Heart left ventricle (tissue), 16 donors: ENCODE measurements around the gene MRNIP. TPM values are rescaled to one million over a fixed set of nuclear protein-coding genes. Genes with fewer than 3 reads are reported as not detected.

Source experiments
- ATAC-seq, 4 donors: fragments of 200-7000 bp; cut with Tn5 transposase; one replicate each; pipeline ENCODE4 v1.9.1; 2020 to 2022; ENCODE audit warnings: moderate library complexity in 4 of 4, mild to moderate bottlenecking in 3 of 4, moderate number of reproducible peaks in 1 of 4
- DNase-seq, 5 donors: peaks; one replicate each; pipeline ENCODE4 v3.0.0-alpha.2; 2020
- H3K27ac ChIP-seq, 12 donors: fragments of 200-600 bp; sonication (generic) in 4 of 12; one replicate each; pipeline versions ENCODE4 v1.5.0 to v1.8.0; 2016 to 2022; ENCODE audit warnings: mild to moderate bottlenecking in 2 of 12
- H3K27me3 ChIP-seq, 9 donors: fragments of 200-600 bp; sonication (generic) in 2 of 9; one replicate each; pipeline versions ENCODE4 v1.5.1 to v1.8.0; 2016 to 2022; ENCODE audit warnings: mild to moderate bottlenecking in 3 of 9
- H3K36me3 ChIP-seq, 9 donors: fragments of 200-600 bp; sonication (generic) in 2 of 9; one replicate each; pipeline versions ENCODE4 v1.5.0 to v1.8.0; 2018 to 2022; ENCODE audit warnings: mild to moderate bottlenecking in 2 of 9
- H3K4me1 ChIP-seq, 12 donors: fragments of 200-600 bp; sonication (generic) in 4 of 12; one replicate each; pipeline versions ENCODE4 v1.5.0 to v1.8.0; 2016 to 2022; ENCODE audit warnings: mild to moderate bottlenecking in 3 of 12
- H3K4me3 ChIP-seq, 12 donors: fragments of 200-600 bp; sonication (generic) in 4 of 12; one replicate each; pipeline versions ENCODE4 v1.5.0 to v1.8.0; 2017 to 2022; ENCODE audit warnings: mild to moderate bottlenecking in 9 of 12, moderate library complexity in 4 of 12
- H3K9me3 ChIP-seq, 12 donors: fragments of 200-600 bp; sonication (generic) in 4 of 12; one replicate each; pipeline versions ENCODE4 v1.5.0 to v1.8.0; 2016 to 2022; ENCODE audit warnings: mild to moderate bottlenecking in 1 of 12
- CTCF ChIP-seq, 12 donors: fragments of 200-600 bp; sonication (generic) in 4 of 12; IDR thresholded peaks; one replicate each; pipeline versions ENCODE4 v1.5.0 to v1.8.0; 2018 to 2022; ENCODE audit warnings: antibody characterized with exemption in 12 of 12, mild to moderate bottlenecking in 5 of 12
- POLR2A ChIP-seq, 2 donors: fragments of 450-650 bp; IDR thresholded peaks; one replicate each; pipeline ENCODE4 v1.6.1; 2017; ENCODE audit warnings: antibody characterized with exemption in 2 of 2, mild to moderate bottlenecking in 2 of 2, moderate library complexity in 2 of 2
- WGBS, 4 donors: extraction: QIAGEN DNeasy Blood & Tissue Kit in 2 of 4; methylation state at CpG; one replicate each; pipeline versions ENCODE4 v1.1.5 to v1.1.7; 2013 to 2018; 5-methylcytosine and 5-hydroxymethylcytosine counted together
- intact Hi-C, 10 donors: fragments of 100-400 bp; cut with DNase I; formaldehyde crosslinking; loops; one replicate each; pipeline versions ENCODE4 v1.11.1 to v1.14.2; 2022
- polyA plus RNA-seq, 2 donors: library from polyadenylated mRNA; stranded (reverse); fragments of 200-250 nt; gene quantifications; one replicate each; pipeline ENCODE4 v1.2.3, GENCODE V29; 2013
- total RNA-seq, 9 donors: library from RNA; depleted of rRNA in 2 of 9; stranded (reverse); fragments of >200 nt in 2 of 9; fragmentation: NEBNext Ultra II Directional in 3 of 9; extraction: Animal tissue kit (Norgen Biotek cat#: 25700) in 3 of 9; gene quantifications; one replicate each; pipeline versions ENCODE4 v1.1.0 to v1.2.4, GENCODE V29; 2016 to 2023
- donor health status: ischemic (EF 13 %, LVEDD 7.1; RV severe dilation, severe dysfunction).
- donor health status: healthy with polysubstance abuse.
- donor health status: DM: no; HTN: yes; CAD: no.
- donor health status: DM: no; HTN: no; CAD: no.
- donor health status: ischemic (EF 25% LVEDD 6.9; RV normal size, moderate dysfunction).
- donor health status: ischemic (EF 25% LVEDD 5.7; RV mildly dilated, moderate dysfunction).
- donor health status: healthy.
- donor health status: DM: yes; HTN: yes; CAD: no.
- donor health status: ischemic (EF 35%, LVEDD 5.7; RV mildly dilated, moderate dysfunction).
- donor health status: nonischemic (EF 11% LVEDD 7.7; RV severe dilation, severe dysfunction).
- donor health status: DM: yes; HTN: yes; CAD: no.
- donor health status: PGD.
- donor health status: ischemic (EF 29% LVEDD 5.4; RV normal size, mild dysfunction).
- donor health status: nonischemic (EF 23%, LVEDD 6.1; RV moderate dilation, normal function).

MRNIP gene
- total and polyA plus RNA-seq, 11 donors = 8.5 to 24.1 (median 12.3) TPM

GRCh38 chr5:179867476-179867875, 8.9 kb upstream of the MRNIP start:
- 81 to 94% (median 85%) methylated on average over 7 to 11 of the region's 11 CpGs for WGBS, 4 donors
- H3K27ac ChIP-seq = peak overlapping the region in 2 of 12 donors; percentile 29 to 34
- H3K4me3 ChIP-seq = no peak overlapping the region
- H3K27me3 ChIP-seq = no peaks in the 10 kb centered on the region
- H3K4me1 ChIP-seq = peaks cover 0 to 15% (median 0%) of the 10 kb centered on the region in 12 donors
- DNase-seq (no peak), ATAC-seq (no peak)
- intact Hi-C loops = loop anchor here in 1 of 10 donors (5.0 kb wide), 1 partner anchor 40 kb away; the partner anchor contains the start of gene TBC1D9B
- peaks cover 0 to 91% (median 56%) of the 10 kb centered on the region in 9 donors for H3K36me3 ChIP-seq
- no peaks in the 10 kb centered on the region for H3K9me3 ChIP-seq
- TF ChIP-seq POLR2A (IDR thresholded peaks at IDR 0.05) = no peak
- no peak for TF ChIP-seq CTCF (IDR thresholded peaks at IDR 0.05)

GRCh38 chr5:179867079-179867465, 8.5 kb upstream of the MRNIP start:
- H3K36me3 ChIP-seq = peaks cover 0 to 91% (median 54%) of the 10 kb centered on the region in 9 donors
- H3K9me3 ChIP-seq = peaks cover 0 to 2% (median 0%) of the 10 kb centered on the region in 12 donors
- DNase-seq (no peak), ATAC-seq (no peak)
- no peaks in the 10 kb centered on the region for H3K27me3 ChIP-seq
- peak overlapping the region in 1 of 12 donors; percentile 34 for H3K27ac ChIP-seq
- no peak overlapping the region for H3K4me3 ChIP-seq
- TF ChIP-seq CTCF (IDR thresholded peaks at IDR 0.05) (no peak), POLR2A (IDR thresholded peaks at IDR 0.05) (no peak)
- intact Hi-C loops = loop anchor here in 1 of 10 donors (5.0 kb wide), 1 partner anchor 40 kb away; the partner anchor contains the start of gene TBC1D9B
- 80 to 97% (median 82%) methylated on average over 6 of the region's 6 CpGs for WGBS, 4 donors
- peaks cover 0 to 15% (median 0%) of the 10 kb centered on the region in 12 donors for H3K4me1 ChIP-seq

GRCh38 chr5:179866241-179867078, 7.8 kb upstream of the MRNIP start:
- 86 to 88% (median 88%) methylated on average over 15 to 21 of the region's 21 CpGs for WGBS, 4 donors
- no peaks in the 10 kb centered on the region for H3K27me3 ChIP-seq

More at GRCh38 chr5:179866241-179867078, 7.8 kb upstream of the MRNIP start:
- Histone ChIP-seq H3K36me3 (peaks cover 0 to 92% (median 55%) of the 10 kb centered on the region in 9 donors), H3K4me1 (peaks cover 0 to 15% (median 0%) of the 10 kb centered on the region in 12 donors), H3K4me3 (no peak overlapping the region), H3K27ac (no peak overlapping the region), H3K9me3 (peaks cover 0 to 7% (median 0%) of the 10 kb centered on the region in 12 donors)
- TF ChIP-seq CTCF (IDR thresholded peaks at IDR 0.05) (no peak), POLR2A (IDR thresholded peaks at IDR 0.05) (no peak)
- intact Hi-C loops = loop anchor here in 1 of 10 donors (5.0 kb wide), 1 partner anchor 41 kb away; the partner anchor contains the start of gene TBC1D9B
- DNase-seq (no peak), ATAC-seq (no peak)
